ENCODE measurements around the gene SLC22A23. TPM values are rescaled to one million over a fixed set of nuclear protein-coding genes. Genes with fewer than 3 reads are reported as not detected.

SLC22A23 gene
- total RNA-seq, 8 experiments from 2014 or later: 10.5 to 24.1 (median 13.2) TPM

GRCh38 chr6:3370361-3371221 lies 86.3 kb downstream of the SLC22A23 start:
- Histone ChIP-seq H3K4me3 (no peak overlapping the region), H3K27ac (no peak overlapping the region), H3K4me1 (replicated peaks in 1 of 2) (peaks cover 13 to 18% of the 10 kb centered on the region in 2 donors)
- ATAC-seq (replicated peaks in 6 of 8): peak in 1 of 8 experiments; percentile 19
- in situ Hi-C loops (cut with MboI; ENCODE audit: low pct_unique_long_range_greater_than_20kb in 2 of 9, low sequenced_read_pairs in 9 of 9, unreplicated experiment in 9 of 9): no loop called here
- 39 to 100% (median 75%) methylated on average over 3 to 9 of the region's 15 CpGs; no CpG with 5 or more reads in 1 of the 10 experiments for WGBS, 10 experiments

DNA sequence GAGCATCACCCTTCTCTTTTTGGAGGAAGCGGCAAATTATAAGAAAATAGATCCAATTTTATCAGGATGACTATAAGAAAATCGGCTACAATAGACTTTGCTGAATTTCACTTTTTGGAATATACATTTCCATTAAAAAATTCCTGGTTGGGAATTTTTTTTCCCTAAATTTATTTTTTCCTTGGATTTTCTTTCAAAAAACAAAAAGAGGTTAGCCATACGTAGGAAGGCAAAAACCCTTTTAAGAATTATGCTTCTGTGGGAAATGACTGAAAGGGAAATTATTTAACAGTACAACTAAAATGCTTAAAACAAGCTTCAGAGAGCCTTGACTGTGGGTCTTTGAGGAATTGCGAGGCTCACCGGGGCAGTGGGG lies 86.9 kb downstream of the SLC22A23 start:
- no peak for ATAC-seq (replicated peaks in 6 of 8)
- in situ Hi-C loops (cut with MboI; ENCODE audit: low pct_unique_long_range_greater_than_20kb in 2 of 9, low sequenced_read_pairs in 9 of 9, unreplicated experiment in 9 of 9): no loop called here
- peaks cover 13 to 14% of the 10 kb centered on the region in 2 donors for H3K4me1 ChIP-seq (replicated peaks in 1 of 2)

DNA sequence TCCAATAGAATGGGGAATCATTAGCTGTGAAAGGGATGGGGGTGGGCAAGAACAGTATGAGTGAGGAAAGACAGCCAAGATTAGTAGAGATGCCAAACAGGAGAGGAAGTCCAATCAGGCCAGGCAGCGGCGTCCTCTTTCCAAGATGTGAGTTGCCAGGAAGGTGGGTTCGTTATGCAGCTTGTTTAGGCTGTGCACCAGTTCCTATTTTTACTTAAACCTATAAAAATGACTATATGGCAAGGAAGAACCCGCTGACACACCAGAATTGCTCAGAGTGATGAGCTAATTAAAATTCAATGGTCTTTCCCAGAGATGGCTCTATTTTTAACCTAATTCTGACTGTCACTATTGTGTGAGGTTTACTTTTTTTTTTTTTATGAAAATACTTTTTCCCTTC lies 88.2 kb downstream of the SLC22A23 start:
- in situ Hi-C loops (cut with MboI; ENCODE audit: low pct_unique_long_range_greater_than_20kb in 2 of 9, low sequenced_read_pairs in 9 of 9, unreplicated experiment in 9 of 9): no loop called here
- H3K4me3 ChIP-seq: no peak overlapping the region
- no peak overlapping the region for H3K27ac ChIP-seq
- ATAC-seq (replicated peaks in 6 of 8): no peak
- H3K4me1 ChIP-seq (replicated peaks in 1 of 2): peaks cover 22 to 23% of the 10 kb centered on the region in 2 donors
- WGBS, 10 experiments: 0 to 100% (median 72%) methylated on average over 1 to 4 of the region's 4 CpGs; no CpG with 5 or more reads in 1 of the 10 experiments

More for the DNA sequence above, 86.9 kb downstream of the SLC22A23 start:
- H3K27ac ChIP-seq: no peak overlapping the region
- 90 to 100% (median 96%) methylated on average over 2 to 5 of the region's 5 CpGs for WGBS, 10 experiments
- H3K4me3 ChIP-seq: no peak overlapping the region

DNA sequence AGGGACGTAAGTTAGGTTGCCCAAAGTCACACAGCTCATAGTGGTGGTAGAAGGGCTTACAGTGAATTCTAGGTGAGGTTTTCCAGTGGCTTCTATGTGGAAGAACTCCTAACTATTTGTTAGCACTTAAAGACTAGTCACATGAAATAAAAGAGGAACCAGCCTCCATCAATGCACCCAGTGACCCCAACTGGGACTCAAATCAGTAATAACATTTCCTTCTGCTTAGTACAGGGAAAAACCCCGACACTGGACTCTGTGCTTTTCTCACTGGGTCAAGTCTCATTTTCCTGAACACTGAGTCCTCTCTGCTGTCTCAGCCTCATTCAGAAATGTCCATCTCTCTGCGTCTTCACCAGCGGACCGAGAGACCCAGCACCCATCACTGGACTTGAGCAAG lies 89.2 kb downstream of the SLC22A23 start:
- no peak overlapping the region for H3K27ac ChIP-seq
- WGBS, 10 experiments: 67 to 100% (median 90%) methylated on average over 1 to 4 of the region's 5 CpGs; no CpG with 5 or more reads in 4 of the 10 experiments
- H3K4me3 ChIP-seq: no peak overlapping the region
- in situ Hi-C loops (cut with MboI; ENCODE audit: low pct_unique_long_range_greater_than_20kb in 2 of 9, low sequenced_read_pairs in 9 of 9, unreplicated experiment in 9 of 9): no loop called here
- ATAC-seq (replicated peaks in 6 of 8): no peak
- peaks cover 18 to 19% of the 10 kb centered on the region in 2 donors for H3K4me1 ChIP-seq (replicated peaks in 1 of 2)

DNA sequence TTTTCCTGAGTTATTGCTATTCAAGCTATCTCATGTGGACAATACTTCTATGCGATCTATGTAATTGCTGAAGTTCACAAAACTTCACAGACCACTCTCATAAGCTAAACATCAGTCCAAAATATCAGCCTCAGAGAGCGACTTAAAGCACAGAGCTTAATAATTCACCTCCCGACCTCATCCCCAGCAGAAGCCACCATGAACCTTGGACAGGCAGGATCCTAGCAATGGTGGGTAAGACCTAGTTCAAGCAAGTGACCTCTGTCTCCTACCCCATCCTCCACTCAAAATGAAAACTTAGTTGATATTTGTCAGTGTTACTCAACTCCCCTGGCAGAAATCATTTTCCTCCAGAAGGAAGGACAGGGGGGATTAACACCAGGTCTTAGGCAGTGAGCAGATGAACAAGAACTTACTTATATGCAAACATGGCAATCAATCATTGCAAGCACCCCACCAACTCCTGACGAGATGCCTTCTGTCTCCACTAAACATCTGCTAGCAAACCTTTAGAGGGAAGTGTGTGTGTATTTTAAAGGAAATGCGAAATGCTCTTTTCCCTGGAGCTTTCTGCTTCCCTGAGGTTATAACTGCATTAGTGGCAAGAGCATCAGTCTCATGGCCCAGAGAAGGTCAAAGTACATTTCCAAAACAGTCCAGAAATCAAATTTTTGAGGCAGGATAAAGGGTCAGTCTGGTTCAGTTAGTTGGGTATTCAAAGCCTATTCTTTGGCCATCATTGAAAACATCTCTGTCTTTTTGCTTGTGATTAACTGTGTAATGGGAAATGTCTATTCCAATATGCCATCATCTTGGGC lies 90.0 kb downstream of the SLC22A23 start:
- in situ Hi-C loops (cut with MboI; ENCODE audit: low pct_unique_long_range_greater_than_20kb in 2 of 9, low sequenced_read_pairs in 9 of 9, unreplicated experiment in 9 of 9): no loop called here
- Histone ChIP-seq H3K4me1 (replicated peaks in 1 of 2) (peaks cover 18 to 20% of the 10 kb centered on the region in 2 donors), H3K27ac (no peak overlapping the region), H3K4me3 (no peak overlapping the region)
- WGBS, 10 experiments: 0 to 100% (median 74%) methylated on average over 1 to 5 of the region's 5 CpGs
- peak in 3 of 8 experiments; percentile 45 to 77 (median 71) for ATAC-seq (replicated peaks in 6 of 8)

- H3K4me3 ChIP-seq: no peak overlapping the region
- in situ Hi-C loops (cut with MboI; ENCODE audit: low pct_unique_long_range_greater_than_20kb in 2 of 9, low sequenced_read_pairs in 9 of 9, unreplicated experiment in 9 of 9): no loop called here
- 51 to 100% (median 65%) methylated on average over 1 to 6 of the region's 7 CpGs; no CpG with 5 or more reads in 7 of the 10 experiments for WGBS, 10 experiments
- peak in 5 of 8 experiments; percentile 36 to 78 (median 67) for ATAC-seq (replicated peaks in 6 of 8)
- H3K4me1 ChIP-seq (replicated peaks in 1 of 2): peaks cover 22 to 23% of the 10 kb centered on the region in 2 donors
- no peak overlapping the region for H3K27ac ChIP-seq
Measured at GRCh38 chr6:3364391-3364790, 92.5 kb downstream of the SLC22A23 start.

GRCh38 chr6:3363296-3364025 lies 93.4 kb downstream of the SLC22A23 start:
- in situ Hi-C loops (cut with MboI; ENCODE audit: low pct_unique_long_range_greater_than_20kb in 2 of 9, low sequenced_read_pairs in 9 of 9, unreplicated experiment in 9 of 9): no loop called here
- Histone ChIP-seq H3K4me1 (replicated peaks in 1 of 2) (peaks cover 22 to 23% of the 10 kb centered on the region in 2 donors), H3K27ac (no peak overlapping the region), H3K4me3 (no peak overlapping the region)
- WGBS, 10 experiments: 75 to 100% (median 100%) methylated on average over 1 to 4 of the region's 10 CpGs; no CpG with 5 or more reads in 5 of the 10 experiments
- ATAC-seq (replicated peaks in 6 of 8): peak in 5 of 8 experiments; percentile 18 to 70 (median 62)

DNA sequence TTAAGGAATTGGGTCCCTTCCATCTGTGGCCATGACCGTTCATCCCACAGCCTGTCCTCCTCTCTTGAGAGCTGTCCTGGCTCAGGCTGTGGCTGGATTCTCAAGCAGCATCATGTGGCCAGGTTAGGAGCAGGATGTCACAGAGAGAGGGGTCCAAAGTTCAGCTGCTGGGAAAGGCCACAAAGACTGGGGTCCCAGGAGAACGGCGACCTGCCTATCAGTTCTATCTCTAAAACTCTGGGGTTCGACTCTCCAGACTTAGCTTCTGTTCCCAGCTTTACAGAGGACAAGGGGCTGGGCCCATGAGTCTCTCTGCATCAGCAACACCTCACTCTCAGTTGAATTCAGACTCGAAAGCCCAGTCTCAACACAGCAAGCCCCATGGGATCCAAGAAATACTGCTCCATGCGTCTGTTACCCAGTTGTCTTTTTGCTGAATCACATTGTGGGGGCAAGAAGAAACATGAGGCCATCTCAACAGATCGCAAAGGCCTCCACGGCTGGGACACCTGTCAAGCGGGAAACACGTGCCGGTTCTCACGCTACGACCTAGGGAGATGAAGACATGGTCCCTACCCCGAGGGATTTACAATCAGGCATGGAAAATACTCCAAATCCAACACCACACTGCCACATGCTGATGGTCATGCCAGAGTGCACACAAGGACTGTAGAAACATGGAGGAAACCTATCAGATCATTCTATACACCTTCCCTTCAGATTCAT lies 95.4 kb downstream of the SLC22A23 start:
- peaks cover 21 to 25% of the 10 kb centered on the region in 2 donors for H3K4me1 ChIP-seq (replicated peaks in 1 of 2)
- H3K27ac ChIP-seq: no peak overlapping the region
- H3K4me3 ChIP-seq: no peak overlapping the region
- ATAC-seq (replicated peaks in 6 of 8): no peak
- in situ Hi-C loops (cut with MboI; ENCODE audit: low pct_unique_long_range_greater_than_20kb in 2 of 9, low sequenced_read_pairs in 9 of 9, unreplicated experiment in 9 of 9): no loop called here
- whole genome bisulfite sequencing, 10 experiments: 36 to 100% (median 84%) methylated on average over 1 to 8 of the region's 14 CpGs; no CpG with 5 or more reads in 2 of the 10 experiments

- in situ Hi-C loops (cut with MboI; ENCODE audit: low pct_unique_long_range_greater_than_20kb in 2 of 9, low sequenced_read_pairs in 9 of 9, unreplicated experiment in 9 of 9): no loop called here
- 93 to 100% (median 100%) methylated on average over 3 to 4 of the region's 16 CpGs; no CpG with 5 or more reads in 7 of the 10 experiments for whole genome bisulfite sequencing, 10 experiments
Measured at GRCh38 chr6:3360727-3361045, 96.2 kb downstream of the SLC22A23 start.

DNA sequence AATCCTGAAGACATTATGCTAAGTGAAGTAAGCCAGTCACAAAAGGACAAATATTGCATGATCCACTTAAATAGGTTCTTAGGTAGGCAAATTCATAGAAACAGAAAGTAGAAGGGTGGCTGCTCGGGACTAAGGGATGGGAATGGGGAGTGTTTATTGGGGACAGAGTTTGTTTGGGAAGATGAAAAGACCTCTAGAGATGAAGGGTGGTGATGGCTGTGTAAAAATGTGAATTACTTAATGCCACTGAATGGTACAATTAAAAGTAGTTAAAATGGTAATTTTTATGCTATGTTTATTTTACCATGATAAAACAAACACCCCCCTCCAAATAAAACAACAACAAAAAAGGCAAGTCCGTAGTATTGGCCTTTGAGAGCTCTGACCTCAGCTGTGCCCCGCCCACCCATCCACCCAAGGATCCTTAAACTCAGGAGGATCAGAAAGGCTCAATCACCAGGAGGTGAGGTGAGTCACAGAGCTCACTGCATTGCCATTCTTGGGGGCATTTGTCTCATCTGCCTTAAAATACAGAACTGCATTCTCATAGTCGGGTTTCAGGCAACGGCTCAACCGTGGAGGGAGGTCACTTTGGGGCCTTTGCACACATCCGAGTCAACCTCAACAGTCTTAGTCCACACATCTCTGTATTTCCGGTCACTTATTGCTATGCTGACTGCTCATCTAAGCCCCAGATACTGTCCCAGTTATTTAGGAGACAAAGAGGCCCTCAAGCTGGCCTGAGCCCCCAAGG lies 96.7 kb downstream of the SLC22A23 start:
- ATAC-seq (replicated peaks in 6 of 8): no peak

More at GRCh38 chr6:3360727-3361045, 96.2 kb downstream of the SLC22A23 start:
- H3K4me1 ChIP-seq (replicated peaks in 1 of 2): peaks cover 25 to 30% of the 10 kb centered on the region in 2 donors
- no peak overlapping the region for H3K27ac ChIP-seq
- ATAC-seq (replicated peaks in 6 of 8): no peak
- no peak overlapping the region for H3K4me3 ChIP-seq

DNA sequence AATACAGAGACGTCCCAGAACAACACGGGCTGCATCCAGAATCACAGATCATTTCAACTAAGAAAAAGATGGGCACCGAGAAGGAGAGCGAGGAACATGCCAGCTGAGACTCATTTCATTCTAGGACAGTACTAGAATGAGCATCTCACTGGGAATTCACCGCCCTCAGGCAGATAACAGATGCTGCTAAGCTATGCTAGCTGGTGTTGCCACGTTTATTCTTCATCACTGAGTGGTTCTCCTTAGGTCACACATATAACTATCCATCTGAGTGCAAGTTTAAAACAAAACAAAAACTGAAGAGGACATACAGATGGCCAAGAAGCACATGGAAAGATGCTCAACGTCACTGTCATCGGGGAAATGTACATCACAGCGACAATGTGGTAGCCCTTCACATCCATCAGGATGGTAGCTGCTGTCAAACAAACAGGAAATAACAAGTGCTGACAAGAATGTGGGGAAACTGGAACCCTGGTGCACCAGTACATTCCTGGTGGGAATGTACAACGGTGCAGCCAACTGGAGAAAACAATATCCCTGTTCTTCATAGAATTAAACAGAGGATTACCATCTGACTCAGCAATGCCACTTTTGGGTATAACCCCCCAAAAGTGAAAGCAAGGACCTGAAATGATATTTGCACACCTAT lies 97.6 kb downstream of the SLC22A23 start:
- peak in 1 of 8 experiments; percentile 12 for ATAC-seq (replicated peaks in 6 of 8)
- WGBS, 10 experiments: 30 to 95% (median 80%) methylated on average over 2 to 10 of the region's 10 CpGs; no CpG with 5 or more reads in 2 of the 10 experiments
- Histone ChIP-seq H3K27ac (no peak overlapping the region), H3K4me1 (replicated peaks in 1 of 2) (peaks cover 30 to 34% of the 10 kb centered on the region in 2 donors), H3K4me3 (no peak overlapping the region)
- in situ Hi-C loops (cut with MboI; ENCODE audit: low pct_unique_long_range_greater_than_20kb in 2 of 9, low sequenced_read_pairs in 9 of 9, unreplicated experiment in 9 of 9): no loop called here

More for the DNA sequence above, 96.7 kb downstream of the SLC22A23 start:
- Histone ChIP-seq H3K4me3 (no peak overlapping the region), H3K4me1 (replicated peaks in 1 of 2) (peaks cover 31 to 36% of the 10 kb centered on the region in 2 donors), H3K27ac (no peak overlapping the region)
- in situ Hi-C loops (cut with MboI; ENCODE audit: low pct_unique_long_range_greater_than_20kb in 2 of 9, low sequenced_read_pairs in 9 of 9, unreplicated experiment in 9 of 9): no loop called here
- WGBS, 10 experiments: 57 to 100% (median 84%) methylated on average over 1 to 6 of the region's 8 CpGs; no CpG with 5 or more reads in 1 of the 10 experiments
